Adrenal gland (tissue), 12 donors: ENCODE results near the gene CCDC61. TPM values are rescaled to one million over a fixed set of nuclear protein-coding genes. Genes with fewer than 3 reads are reported as not detected.

Source experiments
- DNase-seq, 7 donors: peaks; one replicate each; pipeline ENCODE4 v3.0.0-alpha.2; 2019 to 2020
- H3K27ac ChIP-seq, 5 donors: fragments of 200-600 bp; sonication (generic) in 4 of 5; 1 replicate in 3 of 5; 2 replicates in 2 of 5; pipeline versions ENCODE4 v1.5.1 to v1.8.0; 2016 to 2020; ENCODE audit warnings: mild to moderate bottlenecking in 1 of 5
- H3K27me3 ChIP-seq: fragments of 200-600 bp; 2 replicates; pipeline ENCODE4 v1.8.0; 2021
- H3K36me3 ChIP-seq, 2 donors: fragments of 200-600 bp; replicated peaks in 1 of 2; 1 replicate in 1 of 2; 2 replicates in 1 of 2; pipeline versions ENCODE4 v1.5.1 to v1.8.0; 2018 to 2022
- H3K4me1 ChIP-seq, 2 donors: fragments of 200-600 bp; replicated peaks in 1 of 2; 1 replicate in 1 of 2; 2 replicates in 1 of 2; pipeline versions ENCODE4 v1.5.1 to v1.8.0; 2018 to 2021
- H3K4me3 ChIP-seq, 4 donors: fragments of 200-600 bp; sonication (generic) in 3 of 4; one replicate each; pipeline ENCODE4 v1.5.1; 2016 to 2018
- H3K9me3 ChIP-seq, 3 donors: fragments of 200-600 bp; sonication (generic) in 1 of 3; replicated peaks in 1 of 3; 1 replicate in 2 of 3; 2 replicates in 1 of 3; pipeline versions ENCODE4 v1.5.1 to v1.8.0; 2016 to 2021
- CTCF ChIP-seq, 6 experiments: fragments of 450-650 bp in 4 of 6; fragments of 200-600 bp in 2 of 6; sonication (generic) in 1 of 6; IDR thresholded peaks; 1 replicate in 5 of 6; 2 replicates in 1 of 6; pipeline versions ENCODE4 v1.5.1 to v1.8.0; 2016 to 2021; ENCODE audit warnings: antibody characterized with exemption in 6 of 6, mild to moderate bottlenecking in 2 of 6, moderate library complexity in 1 of 6
- POLR2A ChIP-seq, 2 donors: fragments of 450-650 bp; IDR thresholded peaks; one replicate each; pipeline ENCODE4 v1.6.1; 2017; ENCODE audit warnings: antibody characterized with exemption in 2 of 2, mild to moderate bottlenecking in 2 of 2, moderate library complexity in 1 of 2
- WGBS, 4 donors: extraction: QIAGEN DNeasy Blood & Tissue Kit in 2 of 4; methylation state at CpG; one replicate each; pipeline versions ENCODE4 v1.1.5 to v1.1.7; 2013 to 2017; 5-methylcytosine and 5-hydroxymethylcytosine counted together
- intact Hi-C, 2 donors: fragments of 100-400 bp; cut with DNase I; formaldehyde crosslinking; loops; one replicate each; pipeline versions ENCODE4 v1.14.1 to v1.15.0; 2022 to 2023
- polyA plus RNA-seq, 3 donors: library from polyadenylated mRNA; stranded (reverse); fragments of 200-250 nt in 2 of 3; fragments of 350-450 nt in 1 of 3; fragmentation: Illumina TruSeq in 1 of 3; extraction: RNeasy Lipid Tissue Mini Kit (QIAGEN cat#74804) in 1 of 3; gene quantifications; one replicate each; pipeline ENCODE4 v1.2.3, GENCODE V29; 2013 to 2014
- total RNA-seq, 9 donors: library from RNA; depleted of rRNA in 4 of 9; stranded (reverse); fragments of >200 nt in 4 of 9; fragments of 120-200 nt in 1 of 9; fragmentation: NEBNext Ultra II Directional in 1 of 9; extraction: Animal tissue kit (Norgen Biotek cat#: 25700) in 1 of 9; gene quantifications; one replicate each; pipeline versions ENCODE4 v1.1.0 to v1.2.4, GENCODE V29; 2013 to 2023
- donor health status: healthy with polysubstance abuse.
- donor health status: Bipolar disorder and iron deficiency.
- donor health status: DM: yes; HTN: yes; CAD: no.
- donor health status: DM: no; HTN: no; CAD: no.
- donor health status: DM: no; HTN: no; CAD: no.
- donor health status: DM: yes; HTN: yes; CAD: no.

Gene CCDC61
- total and polyA plus RNA-seq, 12 donors, result 2.8 to 45.9 (median 15.0) TPM

GRCh38 chr19:46020819-46021125 lies 25.5 kb downstream of the CCDC61 start:
- H3K27me3 ChIP-seq, result peaks cover 29% of the 10 kb centered on the region
- intact Hi-C loops, result loop anchor here in 1 of 2 donors (10.0 kb wide), 1 partner anchor 54 kb away; no protein-coding TSS in a partner anchor
- H3K9me3 ChIP-seq, result no peaks in the 10 kb centered on the region
- no peaks in the 10 kb centered on the region for H3K36me3 ChIP-seq
- 89 to 97% (median 95%) methylated on average over 7 of the region's 7 CpGs for WGBS, 4 donors
- TF ChIP-seq POLR2A (IDR thresholded peaks at IDR 0.05), result no peak
- no peak for TF ChIP-seq CTCF (IDR thresholded peaks at IDR 0.05)
- no peak overlapping the region for H3K27ac ChIP-seq
- no peak overlapping the region for H3K4me3 ChIP-seq
- H3K4me1 ChIP-seq, result peaks cover 4 to 7% of the 10 kb centered on the region in 2 donors
- DNase-seq, result no peak

- Histone ChIP-seq H3K4me3 (no peak overlapping the region), H3K27me3 (peaks cover 29% of the 10 kb centered on the region), H3K36me3 (no peaks in the 10 kb centered on the region), H3K9me3 (no peaks in the 10 kb centered on the region), H3K4me1 (no peaks in the 10 kb centered on the region), H3K27ac (no peak overlapping the region)
- 68 to 70% (median 68%) methylated on average over 8 to 11 of the region's 11 CpGs for whole genome bisulfite sequencing, 4 donors
- intact Hi-C loops, result loop anchor here in 1 of 2 donors (10.0 kb wide), 1 partner anchor 53 kb away; no protein-coding TSS in a partner anchor
- TF ChIP-seq CTCF (IDR thresholded peaks at IDR 0.05) (no peak), POLR2A (IDR thresholded peaks at IDR 0.05) (no peak)
- DNase-seq, result peak in 1 of 7 donors; percentile 38
These were observed 26.3 kb downstream of the CCDC61 start for GRCh38 chr19:46021531-46022041.

- no peaks in the 10 kb centered on the region for H3K36me3 ChIP-seq
- no peak for TF ChIP-seq CTCF (IDR thresholded peaks at IDR 0.05)
- no peak for TF ChIP-seq POLR2A (IDR thresholded peaks at IDR 0.05)
- no peak for DNase-seq
- intact Hi-C loops, result loop anchor here in 1 of 2 donors (10.0 kb wide), 1 partner anchor 53 kb away; no protein-coding TSS in a partner anchor
- WGBS, 4 donors, result 39 to 45% (median 42%) methylated on average over 8 to 12 of the region's 12 CpGs
- no peak overlapping the region for H3K4me3 ChIP-seq
- H3K9me3 ChIP-seq, result no peaks in the 10 kb centered on the region
- peaks cover 29% of the 10 kb centered on the region for H3K27me3 ChIP-seq
- no peak overlapping the region for H3K27ac ChIP-seq
- no peaks in the 10 kb centered on the region for H3K4me1 ChIP-seq
These were observed 26.8 kb downstream of the CCDC61 start for GRCh38 chr19:46022061-46022430.

GRCh38 chr19:46022431-46023310 lies 27.4 kb downstream of the CCDC61 start, which contains the start of gene PGLYRP1:
Gene PGLYRP1, minus strand, starts transcription at chr19:46023053. Its CDS starts 32 bp downstream, at chr19:46023021.
- no peak within 1 kb of the TSS for H3K27ac ChIP-seq
- H3K27me3 ChIP-seq, result peaks cover 29% of the 10 kb centered on the region
- H3K9me3 ChIP-seq, result no peaks in the 10 kb centered on the region
- WGBS, 4 donors, result 17 to 41% (median 25%) methylated on average over 14 to 47 of the region's 47 CpGs
- TF ChIP-seq CTCF (IDR thresholded peaks at IDR 0.05) (no peak), POLR2A (IDR thresholded peaks at IDR 0.05) (no peak)
- H3K4me3 ChIP-seq, result no peak within 1 kb of the TSS
- intact Hi-C loops, result loop anchor here in 1 of 2 donors (10.0 kb wide), 1 partner anchor 52 kb away; no protein-coding TSS in a partner anchor
- DNase-seq, result peak in 1 of 7 donors; percentile 13
- H3K36me3 ChIP-seq, result no peaks in the 10 kb centered on the region
- no peaks in the 10 kb centered on the region for H3K4me1 ChIP-seq
